ENCODE data around the gene ZNF862. TPM values are rescaled to one million over a fixed set of nuclear protein-coding genes. Genes with fewer than 3 reads are reported as not detected.
A peak's percentile ranks its signal among the peaks of the same experiment; 100 is the strongest.

ZNF862 gene
- total RNA-seq, 1 donor from 2014 or later = 27.4 TPM

GRCh38 chr7:149866139-149866778 is 28.1 kb downstream of the ZNF862 start:
- DNase-seq (ENCODE audit: low spot score in 2 of 2, unreplicated experiment in 2 of 2) = no peak
- Mint-ChIP-seq H3K4me3 (no peak overlapping the region), H3K27me3 (ENCODE audit: low read depth) (no peaks in the 10 kb centered on the region), H3K27ac (no peak overlapping the region), H3K4me1 (peaks cover 9% of the 10 kb centered on the region), H3K9me3 (no peaks in the 10 kb centered on the region), H3K36me3 (peaks cover 7% of the 10 kb centered on the region)
- TF ChIP-seq, protein P1, sequence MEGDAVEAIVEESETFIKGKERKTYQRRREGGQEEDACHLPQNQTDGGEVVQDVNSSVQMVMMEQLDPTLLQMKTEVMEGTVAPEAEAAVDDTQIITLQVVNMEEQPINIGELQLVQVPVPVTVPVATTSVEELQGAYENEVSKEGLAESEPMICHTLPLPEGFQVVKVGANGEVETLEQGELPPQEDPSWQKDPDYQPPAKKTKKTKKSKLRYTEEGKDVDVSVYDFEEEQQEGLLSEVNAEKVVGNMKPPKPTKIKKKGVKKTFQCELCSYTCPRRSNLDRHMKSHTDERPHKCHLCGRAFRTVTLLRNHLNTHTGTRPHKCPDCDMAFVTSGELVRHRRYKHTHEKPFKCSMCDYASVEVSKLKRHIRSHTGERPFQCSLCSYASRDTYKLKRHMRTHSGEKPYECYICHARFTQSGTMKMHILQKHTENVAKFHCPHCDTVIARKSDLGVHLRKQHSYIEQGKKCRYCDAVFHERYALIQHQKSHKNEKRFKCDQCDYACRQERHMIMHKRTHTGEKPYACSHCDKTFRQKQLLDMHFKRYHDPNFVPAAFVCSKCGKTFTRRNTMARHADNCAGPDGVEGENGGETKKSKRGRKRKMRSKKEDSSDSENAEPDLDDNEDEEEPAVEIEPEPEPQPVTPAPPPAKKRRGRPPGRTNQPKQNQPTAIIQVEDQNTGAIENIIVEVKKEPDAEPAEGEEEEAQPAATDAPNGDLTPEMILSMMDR (IDR thresholded peaks at IDR 0.05; ENCODE audit: unreplicated experiment) = no peak

GRCh38 chr7:149866779-149867447 is 28.7 kb downstream of the ZNF862 start:
- no peaks in the 10 kb centered on the region for H3K9me3 Mint-ChIP-seq
- H3K27me3 Mint-ChIP-seq (ENCODE audit: low read depth) = no peaks in the 10 kb centered on the region
- H3K4me3 Mint-ChIP-seq = no peak overlapping the region
- no peak overlapping the region for H3K27ac Mint-ChIP-seq
- peaks cover 7% of the 10 kb centered on the region for H3K36me3 Mint-ChIP-seq
- DNase-seq (ENCODE audit: low spot score in 2 of 2, unreplicated experiment in 2 of 2) = no peak
- TF ChIP-seq, protein P1 (IDR thresholded peaks at IDR 0.05; ENCODE audit: unreplicated experiment) = no peak
- H3K4me1 Mint-ChIP-seq = peaks cover 13% of the 10 kb centered on the region

DNA sequence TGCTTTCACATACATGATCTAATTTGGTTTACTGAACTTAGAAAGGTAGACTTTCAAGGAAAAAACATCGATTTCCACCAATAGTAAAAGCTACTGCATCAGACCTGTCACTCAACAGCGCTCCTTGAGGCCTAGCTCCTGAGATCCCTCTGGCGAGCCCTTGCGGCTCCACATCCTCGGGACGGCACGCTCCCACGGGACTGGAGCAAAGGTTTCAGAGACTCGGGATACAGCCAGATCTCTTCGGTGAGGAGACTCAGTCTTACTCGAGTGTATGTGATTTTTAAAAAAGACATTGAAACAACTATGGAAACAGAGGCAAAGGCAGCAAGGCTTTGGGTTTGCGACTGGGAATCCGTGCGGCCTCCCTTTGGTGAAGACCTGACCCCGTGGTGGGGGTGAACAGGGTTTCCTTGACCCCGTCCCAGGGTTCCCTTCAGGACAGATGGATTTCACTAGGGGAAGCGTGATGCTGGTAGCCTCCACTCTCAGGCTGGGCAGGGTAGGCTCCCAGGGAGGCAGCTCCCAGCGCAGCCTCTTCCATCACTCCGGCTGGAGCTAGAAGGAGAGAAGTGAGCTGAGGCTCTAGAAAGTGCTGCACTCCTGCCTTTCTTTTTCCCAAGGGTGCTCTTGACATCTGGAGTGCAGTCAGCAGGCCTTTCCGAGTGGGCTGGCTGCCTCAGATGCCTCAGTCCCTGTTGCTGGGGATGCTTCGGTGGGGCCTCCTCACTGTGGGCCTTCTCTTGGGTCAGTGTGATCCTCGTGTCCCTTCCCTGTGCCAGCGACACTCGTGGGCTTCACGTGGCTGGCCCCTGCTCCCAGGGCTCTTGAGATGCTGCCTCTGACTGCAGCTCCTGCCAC is 29.8 kb downstream of the ZNF862 start:
- TF ChIP-seq, protein P1 (IDR thresholded peaks at IDR 0.05; ENCODE audit: unreplicated experiment) = no peak
- no peaks in the 10 kb centered on the region for H3K27me3 Mint-ChIP-seq (ENCODE audit: low read depth)
- H3K4me1 Mint-ChIP-seq = peaks cover 21% of the 10 kb centered on the region
- no peak overlapping the region for H3K4me3 Mint-ChIP-seq
- DNase-seq (ENCODE audit: low spot score in 2 of 2, unreplicated experiment in 2 of 2) = peak in 1 of 2 experiments; percentile 21
- no peaks in the 10 kb centered on the region for H3K9me3 Mint-ChIP-seq
- H3K36me3 Mint-ChIP-seq = peaks cover 3% of the 10 kb centered on the region
- H3K27ac Mint-ChIP-seq = no peak overlapping the region

GRCh38 chr7:149868623-149869290 is 30.6 kb downstream of the ZNF862 start:
- peaks cover 3% of the 10 kb centered on the region for H3K36me3 Mint-ChIP-seq
- peak in 1 of 2 experiments; percentile 22 for DNase-seq (ENCODE audit: low spot score in 2 of 2, unreplicated experiment in 2 of 2)
- H3K9me3 Mint-ChIP-seq = no peaks in the 10 kb centered on the region
- H3K27me3 Mint-ChIP-seq (ENCODE audit: low read depth) = no peaks in the 10 kb centered on the region
- TF ChIP-seq, protein P1 (IDR thresholded peaks at IDR 0.05; ENCODE audit: unreplicated experiment) = no peak
- no peak overlapping the region for H3K27ac Mint-ChIP-seq
- H3K4me1 Mint-ChIP-seq = peaks cover 22% of the 10 kb centered on the region
- H3K4me3 Mint-ChIP-seq = no peak overlapping the region

DNA sequence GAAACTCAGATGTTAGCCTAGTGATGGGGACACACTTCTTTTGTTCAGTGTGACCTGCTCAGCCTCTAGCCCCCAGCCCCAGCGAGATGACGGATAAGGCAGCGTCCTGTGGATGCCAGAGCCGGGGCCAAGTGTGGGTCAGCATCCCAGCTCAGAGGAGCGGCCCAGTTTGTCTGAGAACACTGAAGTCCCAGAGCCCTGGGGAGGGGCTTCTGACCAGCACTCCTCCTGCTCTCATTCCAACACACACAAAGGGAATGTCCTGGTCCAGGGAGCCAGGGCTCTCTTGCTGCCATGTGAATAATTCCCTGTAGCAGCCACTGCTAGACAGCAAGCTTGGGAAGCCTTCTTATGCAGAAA is 31.1 kb downstream of the ZNF862 start:
- Mint-ChIP-seq H3K36me3 (peaks cover 2% of the 10 kb centered on the region), H3K4me1 (peaks cover 23% of the 10 kb centered on the region), H3K9me3 (no peaks in the 10 kb centered on the region), H3K4me3 (no peak overlapping the region), H3K27me3 (ENCODE audit: low read depth) (no peaks in the 10 kb centered on the region), H3K27ac (no peak overlapping the region)
- TF ChIP-seq, protein P1 (IDR thresholded peaks at IDR 0.05; ENCODE audit: unreplicated experiment) = no peak
- DNase-seq (ENCODE audit: low spot score in 2 of 2, unreplicated experiment in 2 of 2) = peak in 1 of 2 experiments; percentile 34
